T-helper 9 cell (primary cell): ENCODE measurements around the gene AP1M1.

Source experiments
- DNase-seq: peaks from one replicate; pipeline ENCODE4 v3.0.0-alpha.2; 2020

The AP1M1 gene

GRCh38 chr19:16208847-16209665 lies 11.3 kb downstream of the AP1M1 start:
- DNase-seq = no peak

DNA sequence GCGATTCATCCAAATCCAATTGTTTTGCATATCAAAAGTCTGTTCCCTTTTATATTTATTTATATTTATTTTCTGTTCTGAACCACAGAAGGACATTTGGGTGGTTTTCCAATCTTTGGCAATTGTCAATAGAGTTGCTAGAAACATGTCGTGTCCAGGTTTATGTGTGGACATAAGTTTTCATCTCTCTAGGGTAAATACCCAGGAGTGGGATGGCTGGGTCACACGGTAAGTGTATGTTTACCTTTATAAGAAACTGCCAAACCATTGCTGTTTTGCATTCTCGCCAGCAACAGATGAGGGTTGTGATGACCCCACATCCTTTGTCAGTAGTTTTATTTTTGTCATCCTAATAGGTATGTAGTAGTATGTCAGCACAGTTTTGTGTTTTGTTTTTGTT lies 12.5 kb downstream of the AP1M1 start:
- DNase-seq = no peak

DNA sequence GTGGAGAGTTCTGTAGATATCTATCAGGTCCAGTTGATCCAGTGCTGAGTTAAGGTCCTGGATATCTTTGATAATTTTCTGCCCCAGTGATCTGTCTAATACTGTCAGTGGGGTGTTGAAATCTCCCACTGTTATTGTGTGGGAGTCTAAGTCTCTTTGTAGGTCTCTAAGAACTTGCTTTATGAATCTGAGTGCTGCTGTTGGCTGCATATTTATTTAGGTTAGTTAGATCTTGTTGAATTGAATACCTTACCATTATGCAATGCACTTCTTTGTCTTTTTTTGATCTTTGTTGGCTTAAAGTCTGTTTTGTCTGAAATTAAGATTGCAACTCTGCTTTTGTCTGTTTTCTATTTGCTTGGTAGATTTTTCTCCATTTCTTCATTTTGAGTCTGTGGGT lies 15.4 kb downstream of the AP1M1 start:
- no peak for DNase-seq

GRCh38 chr19:16216744-16217670 lies 19.3 kb downstream of the AP1M1 start:
- no peak for DNase-seq

DNA sequence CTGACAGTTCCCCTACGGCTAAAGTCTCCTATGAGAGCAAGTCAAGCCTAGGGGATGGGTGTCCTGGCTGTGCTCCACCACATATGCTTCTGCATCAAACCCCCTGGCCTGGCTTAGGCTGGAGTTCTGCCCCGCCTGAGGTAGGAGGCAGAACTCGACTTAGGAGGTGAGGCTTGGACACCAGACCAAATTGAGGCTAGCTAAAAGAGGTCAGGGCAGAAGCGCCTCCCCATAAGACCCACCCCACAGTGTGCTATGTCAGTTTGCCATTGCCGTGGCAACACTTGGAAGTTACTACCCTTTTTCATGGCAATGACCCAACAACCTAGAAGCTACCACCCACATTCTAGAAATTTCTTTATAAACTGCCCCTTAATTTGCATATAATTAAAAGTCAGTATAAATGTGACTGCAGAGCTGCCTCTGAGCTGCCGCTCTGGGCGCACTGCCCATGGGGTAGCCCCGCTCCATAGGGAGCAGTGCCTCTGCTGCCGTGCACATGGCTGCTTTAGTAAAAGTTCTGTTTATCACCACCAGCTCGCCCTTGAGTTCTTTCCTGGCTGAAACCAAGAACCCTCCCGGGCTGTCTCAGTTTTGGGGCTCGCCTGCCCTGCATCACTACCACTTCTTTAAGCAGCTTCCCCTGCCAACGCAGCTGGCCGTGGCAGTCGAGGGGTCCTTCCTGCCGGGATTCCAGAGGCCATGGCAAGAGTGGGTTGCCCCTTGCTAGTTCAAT lies 20.2 kb downstream of the AP1M1 start:
- DNase-seq = no peak

DNA sequence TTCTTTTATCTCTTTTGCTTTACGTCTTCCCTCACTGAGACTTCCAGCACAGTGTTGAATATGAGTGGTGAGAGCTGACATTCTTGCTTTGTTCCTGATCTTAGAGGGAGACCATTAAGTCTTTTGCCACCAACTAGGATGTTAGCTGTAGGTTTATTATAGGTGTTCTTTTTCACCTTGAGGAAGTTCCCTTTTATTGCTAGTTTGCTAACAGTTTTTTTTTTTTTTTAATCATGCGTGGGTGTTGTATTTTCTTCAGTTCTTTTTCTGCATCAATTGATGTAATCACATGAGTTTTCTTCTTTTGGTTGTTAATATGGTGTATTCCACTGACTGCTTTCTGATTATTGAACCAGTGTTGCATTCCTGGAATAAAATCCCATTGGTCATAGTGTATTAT lies 21.1 kb downstream of the AP1M1 start:
- no peak for DNase-seq

DNA sequence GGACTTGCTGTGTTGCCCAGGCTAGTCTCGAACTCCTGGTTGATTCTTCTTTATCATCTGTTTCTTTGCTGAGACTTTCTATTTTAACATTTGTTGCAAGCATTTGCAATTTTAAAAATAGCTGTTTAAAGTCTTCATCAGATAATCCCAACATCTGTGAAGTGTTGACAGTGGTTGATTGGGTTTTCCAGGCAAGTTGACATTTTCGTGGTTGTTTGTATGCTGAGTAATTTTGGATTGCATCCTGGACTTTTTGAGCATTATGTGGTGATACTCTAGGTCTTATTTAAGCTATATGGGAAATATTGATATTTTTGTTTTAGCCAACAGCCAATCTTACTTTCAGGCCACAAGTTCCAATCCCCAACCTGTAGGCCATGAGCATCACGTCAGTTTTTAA lies 25.1 kb downstream of the AP1M1 start:
- no peak for DNase-seq

- no peak for DNase-seq
These were observed 26.0 kb downstream of the AP1M1 start for GRCh38 chr19:16223746-16224145.

DNA sequence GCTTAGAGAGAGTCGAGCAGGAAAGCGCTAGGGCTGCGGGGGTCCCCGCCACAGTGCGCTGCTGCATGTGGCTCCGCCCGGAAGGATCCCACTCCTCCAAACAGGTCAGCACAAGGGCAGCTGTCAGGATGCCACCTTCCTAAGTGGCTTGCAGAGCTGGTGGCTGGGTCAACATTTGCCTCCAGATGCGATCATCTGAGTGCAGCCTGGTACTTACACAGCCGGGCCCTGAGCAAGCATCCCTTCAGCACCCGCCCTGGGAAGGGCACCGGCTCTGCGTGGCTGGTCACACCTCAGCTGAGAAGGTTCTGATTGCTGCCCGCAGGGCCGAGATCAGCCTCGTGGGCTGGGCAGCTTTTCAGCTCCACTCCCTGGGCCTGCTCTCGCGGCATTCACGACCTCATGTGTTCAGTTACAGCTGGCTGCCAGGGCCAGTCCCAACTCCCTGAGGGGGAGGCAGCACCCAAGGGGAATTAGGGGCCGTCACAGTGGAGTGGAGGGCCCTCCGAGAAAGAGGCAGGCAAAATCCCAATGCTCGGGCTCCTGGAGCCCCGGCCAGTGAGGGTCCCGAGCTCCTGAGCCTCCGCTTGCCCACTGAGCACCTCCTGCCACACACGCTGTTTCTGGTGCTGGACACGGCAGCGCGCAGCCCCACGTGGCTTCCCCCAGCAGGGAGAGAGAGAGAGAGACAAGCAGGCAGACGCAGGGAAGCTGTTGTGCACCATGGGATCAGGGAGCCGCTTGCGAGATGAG lies 26.8 kb downstream of the AP1M1 start:
- DNase-seq = no peak

GRCh38 chr19:16225279-16226183 lies 27.8 kb downstream of the AP1M1 start:
- no peak for DNase-seq

- no peak for DNase-seq
These were observed 28.5 kb downstream of the AP1M1 start for GRCh38 chr19:16226184-16226591.

DNA sequence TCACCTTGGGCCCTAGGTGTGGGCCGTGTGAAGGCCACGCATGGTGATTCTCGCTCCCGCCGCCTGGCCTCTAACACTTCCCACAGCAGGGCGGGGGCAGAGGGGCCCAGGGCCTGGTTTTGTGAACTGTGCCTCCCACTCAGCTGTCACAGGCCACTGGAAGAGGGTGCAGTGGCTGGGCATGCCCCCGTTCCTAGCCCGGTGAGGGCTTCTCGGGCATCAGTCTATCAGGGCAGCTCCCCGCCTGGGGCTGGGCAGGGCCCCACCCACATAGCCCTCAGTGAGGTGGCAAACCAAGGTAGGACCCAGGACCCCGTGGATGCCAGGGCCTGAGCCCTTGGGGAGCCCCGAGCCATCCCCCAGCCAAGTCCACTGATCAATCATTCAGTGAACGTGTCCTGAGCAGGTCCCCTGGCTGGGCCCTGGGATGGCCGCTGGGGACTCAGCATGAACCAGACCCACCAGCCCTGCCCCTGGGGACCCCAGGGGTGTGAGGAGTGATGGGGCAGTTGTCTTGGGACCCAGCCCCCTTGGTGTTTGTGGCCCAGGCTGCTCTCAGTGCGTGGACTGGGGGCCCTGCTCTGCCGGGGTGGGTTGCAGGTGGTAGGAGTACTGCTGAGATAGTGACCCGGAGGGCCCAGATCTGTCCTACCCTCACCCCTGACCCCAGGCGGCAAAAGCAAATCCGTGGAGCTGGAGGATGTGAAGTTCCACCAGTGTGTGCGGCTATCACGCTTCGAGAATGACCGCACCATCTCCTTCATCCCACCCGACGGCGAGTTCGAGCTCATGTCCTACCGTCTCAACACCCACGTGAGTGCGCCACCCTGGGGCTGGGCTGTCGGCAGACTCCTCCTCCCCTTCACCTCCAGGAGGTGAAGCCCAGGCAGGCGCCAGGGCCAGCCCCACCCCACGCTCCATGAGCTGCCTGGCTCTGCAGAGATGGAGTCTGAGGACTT lies 29.4 kb downstream of the AP1M1 start:
- DNase-seq = no peak

DNA sequence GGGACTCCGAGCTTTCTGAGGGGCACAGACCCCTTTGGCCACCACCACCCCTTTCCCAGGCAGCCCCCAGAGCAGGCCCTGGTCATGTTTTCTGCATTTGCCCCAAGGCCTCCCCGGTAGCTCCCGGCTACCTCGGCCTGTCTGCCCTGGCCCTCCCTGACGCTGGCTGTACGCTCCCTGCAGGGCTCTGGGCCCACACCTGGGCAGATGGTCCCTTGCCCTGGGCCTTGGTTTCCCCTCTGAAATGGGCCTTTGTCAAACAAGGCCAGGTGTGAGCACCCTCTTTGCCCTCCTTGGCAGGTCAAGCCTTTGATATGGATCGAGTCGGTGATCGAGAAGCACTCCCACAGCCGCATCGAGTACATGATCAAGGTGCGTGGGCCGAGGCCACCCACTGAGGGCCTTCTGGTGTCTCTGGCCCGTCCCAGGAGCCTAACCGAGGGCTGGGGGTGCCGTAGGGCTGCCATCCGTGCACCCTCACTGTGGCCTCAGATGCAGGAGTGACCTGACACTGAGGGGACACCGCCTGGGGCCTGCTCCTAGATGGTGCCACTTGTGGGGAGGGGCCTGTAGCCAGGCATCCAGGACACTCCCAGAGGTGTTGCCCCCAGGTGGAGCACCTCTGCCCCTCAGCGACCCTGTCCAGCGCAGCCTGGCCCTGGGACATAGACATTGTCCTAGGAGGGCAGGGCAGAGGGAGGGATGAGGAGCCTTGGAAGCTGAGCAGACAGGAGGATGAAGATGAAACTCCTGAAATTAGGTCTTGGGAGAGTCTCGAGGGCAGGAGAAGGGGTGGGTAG lies 30.3 kb downstream of the AP1M1 start:
- DNase-seq = no peak

DNA sequence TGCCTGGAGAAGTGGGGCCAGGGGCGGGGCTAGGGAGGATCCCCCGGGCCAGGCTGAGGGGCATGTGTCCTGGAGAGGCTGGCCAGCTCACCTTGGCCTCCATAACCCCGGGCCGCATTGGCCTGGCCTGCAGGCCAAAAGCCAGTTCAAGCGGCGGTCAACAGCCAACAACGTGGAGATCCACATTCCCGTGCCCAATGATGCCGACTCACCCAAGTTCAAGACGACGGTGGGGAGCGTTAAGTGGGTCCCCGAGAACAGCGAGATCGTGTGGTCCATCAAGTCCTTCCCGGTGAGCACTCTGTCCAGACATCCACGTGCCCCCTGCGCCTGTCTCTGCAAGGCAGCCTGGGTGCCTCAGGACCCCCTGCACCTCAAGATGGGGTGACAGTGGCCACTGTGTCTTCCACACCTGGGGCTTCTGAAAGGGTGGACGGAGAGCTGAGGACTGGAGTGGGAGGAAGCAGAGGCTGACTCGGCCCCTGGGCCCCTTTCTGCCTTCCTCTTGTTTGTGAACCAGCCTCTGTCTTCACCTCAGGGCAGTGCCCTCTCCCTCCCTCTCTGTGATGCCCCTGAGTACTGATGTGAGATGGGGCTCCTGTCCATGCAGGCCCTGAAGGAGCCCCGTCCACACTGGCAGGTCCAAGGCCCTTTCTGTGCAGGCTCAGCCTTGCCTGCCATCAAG lies 31.1 kb downstream of the AP1M1 start:
- no peak for DNase-seq

DNA sequence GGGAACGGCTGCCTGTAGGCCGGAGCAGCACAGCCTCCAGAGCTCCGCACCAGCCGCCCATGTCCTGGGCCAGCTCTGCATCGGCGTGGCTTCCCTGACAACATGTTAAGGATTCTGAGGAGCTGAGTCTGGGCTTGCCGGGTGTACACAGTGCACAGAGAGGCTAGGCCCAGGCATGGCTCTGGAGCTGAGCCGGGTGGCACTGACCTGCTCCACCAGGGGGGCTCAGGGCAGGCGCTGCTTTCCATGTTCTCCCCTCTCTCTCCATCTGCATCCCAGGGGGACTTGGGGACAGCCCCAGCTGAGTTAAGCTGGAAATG lies 31.6 kb downstream of the AP1M1 start:
- DNase-seq = no peak

GRCh38 chr19:16232127-16232526 lies 34.4 kb downstream of the AP1M1 start:
- no peak for DNase-seq

DNA sequence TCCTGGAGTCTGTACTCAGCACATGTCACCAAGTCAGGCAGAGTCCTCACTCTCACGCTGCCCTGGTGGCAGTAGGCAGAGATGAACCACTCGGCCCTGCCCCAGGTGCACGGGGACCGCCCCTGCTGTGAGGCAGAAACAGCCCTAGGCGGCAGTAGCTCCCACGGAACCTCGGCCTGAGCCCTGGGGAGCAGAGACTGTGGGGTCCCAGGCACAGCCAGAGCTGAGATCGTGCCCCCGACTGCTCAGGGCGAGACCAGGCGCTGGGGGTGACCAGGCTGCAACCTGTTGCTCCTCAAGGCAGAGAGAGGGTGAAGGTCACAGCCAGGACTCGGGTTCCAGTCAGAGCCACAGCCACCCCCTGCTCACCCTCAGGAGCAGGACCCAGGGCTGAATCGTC lies 34.9 kb downstream of the AP1M1 start:
- no peak for DNase-seq

- no peak for DNase-seq
These were observed 35.5 kb downstream of the AP1M1 start for GRCh38 chr19:16233081-16233776.
